Sigmoid colon (tissue), 3 donors: ENCODE measurements around the gene LYPD6B.

Experiments
- CTCF ChIP-seq, 4 experiments: fragments of 450-650 bp in 3 of 4; fragments of 200-600 bp in 1 of 4; IDR thresholded peaks; one replicate each; pipeline ENCODE4 v1.5.1; 2016 to 2019; ENCODE audit warnings: antibody characterized with exemption in 4 of 4, mild to moderate bottlenecking in 3 of 4, moderate library complexity in 2 of 4
- POLR2A ChIP-seq, 2 donors: fragments of 450-650 bp; IDR thresholded peaks; one replicate each; pipeline ENCODE4 v1.6.1; 2016; ENCODE audit warnings: antibody characterized with exemption in 2 of 2, mild to moderate bottlenecking in 2 of 2, moderate library complexity in 2 of 2

GRCh38 chr2:149204686-149205085 lies 166.2 kb downstream of the LYPD6B start:
- TF ChIP-seq POLR2A (IDR thresholded peaks at IDR 0.05) (no peak), CTCF (IDR thresholded peaks at IDR 0.05) (no peak)
